T-helper 1 cell treated with Interleukin-12 subunit alpha and Interleukin-12 subunit beta and Interleukin-4 antibody, amounts not matched to agents 30 μg/mL and 1 μg/mL, for 36 hours (primary cell): ENCODE measurements around the gene APAF1.

Source experiments
- H3K27ac Mint-ChIP-seq: one replicate; pipeline ENCODE4 v1.8.0; 2021; ENCODE audit warnings: mild to moderate bottlenecking, mixed read lengths
- H3K27me3 Mint-ChIP-seq: one replicate; pipeline ENCODE4 v1.8.0; 2021; ENCODE audit warnings: low read depth, mixed read lengths
- H3K36me3 Mint-ChIP-seq: one replicate; pipeline ENCODE4 v1.8.0; 2021; ENCODE audit warnings: low read depth, mixed read lengths
- H3K4me1 Mint-ChIP-seq: one replicate; pipeline ENCODE4 v1.8.0; 2021; ENCODE audit warnings: low read depth, mixed read lengths
- H3K4me3 Mint-ChIP-seq: one replicate; pipeline ENCODE4 v1.8.0; 2021; ENCODE audit warnings: mild to moderate bottlenecking, moderate library complexity, mixed read lengths
- H3K9me3 Mint-ChIP-seq: one replicate; pipeline ENCODE4 v1.8.0; 2021; ENCODE audit warnings: mixed read lengths

APAF1 gene

GRCh38 chr12:98783420-98783819, 138.3 kb downstream of the APAF1 start:
- H3K4me3 Mint-ChIP-seq: no peak overlapping the region
- peaks cover 3% of the 10 kb centered on the region for H3K4me1 Mint-ChIP-seq
- H3K9me3 Mint-ChIP-seq: no peaks in the 10 kb centered on the region
- H3K27me3 Mint-ChIP-seq: peaks cover 12% of the 10 kb centered on the region
- no peak overlapping the region for H3K27ac Mint-ChIP-seq
- H3K36me3 Mint-ChIP-seq: no peaks in the 10 kb centered on the region
